GM19023 (cell line): ENCODE data around the gene CRYGA.
A peak's percentile ranks its signal among the peaks of the same experiment; 100 is the strongest.

ENCODE experiments used
- ATAC-seq: cut with Tn5 transposase; IDR thresholded peaks from one replicate; pipeline ENCODE4 v1.9.1; 2021; ENCODE audit warnings: mild to moderate bottlenecking, moderate library complexity; ENCODE audit not compliant: unreplicated experiment

The CRYGA gene

DNA sequence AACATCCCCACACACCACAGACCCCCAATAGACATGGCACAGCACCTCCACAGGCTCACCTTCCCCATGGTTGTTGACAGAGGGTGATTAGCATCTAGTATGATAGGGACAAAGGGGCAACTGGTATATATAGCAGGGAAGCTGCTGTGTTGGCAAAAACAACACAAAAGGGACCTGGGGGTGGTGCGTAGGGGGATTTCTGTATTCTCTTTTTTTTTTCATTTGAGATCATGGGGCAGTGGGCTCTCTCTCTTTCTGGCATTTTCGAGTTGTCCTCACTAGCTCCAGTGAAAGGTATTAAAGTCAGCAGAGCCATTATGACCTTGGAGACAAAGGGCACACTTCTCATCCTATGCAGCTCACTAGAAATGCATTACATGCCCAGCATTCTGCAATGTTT is at the start of gene CRYGA:
Gene CRYGA, minus strand, starts transcription at position 101 of the 400 bp plus-strand sequence. Its CDS starts 33 bp downstream, at position 68.
- no peak for ATAC-seq

- ATAC-seq: no peak
Observed at GRCh38 chr2:208210688-208211451, 47.5 kb upstream of the CRYGA start.

- no peak for ATAC-seq
Observed at GRCh38 chr2:208208335-208209085, 45.1 kb upstream of the CRYGA start.

DNA sequence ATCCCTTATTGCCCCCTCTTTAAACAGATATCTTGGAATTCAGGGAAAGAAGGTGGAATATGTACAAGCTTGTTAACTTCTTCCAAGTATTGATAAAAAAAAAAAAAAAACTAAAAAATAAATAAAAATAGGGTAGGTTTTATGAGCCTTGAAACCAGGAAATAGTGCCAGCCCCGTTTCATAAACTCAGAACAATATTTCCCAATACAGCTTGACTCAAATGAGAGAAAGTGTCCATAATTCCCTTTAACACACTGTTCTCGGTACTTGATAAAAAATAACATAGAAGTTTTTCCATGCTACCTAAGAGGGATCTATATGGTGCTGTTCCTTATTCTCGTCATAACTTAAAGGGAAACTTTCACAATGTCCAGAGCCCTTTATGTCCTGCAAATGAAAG is 44.4 kb upstream of the CRYGA start:
- ATAC-seq: no peak

GRCh38 chr2:208204166-208204565 is 40.8 kb upstream of the CRYGA start:
- ATAC-seq: no peak

DNA sequence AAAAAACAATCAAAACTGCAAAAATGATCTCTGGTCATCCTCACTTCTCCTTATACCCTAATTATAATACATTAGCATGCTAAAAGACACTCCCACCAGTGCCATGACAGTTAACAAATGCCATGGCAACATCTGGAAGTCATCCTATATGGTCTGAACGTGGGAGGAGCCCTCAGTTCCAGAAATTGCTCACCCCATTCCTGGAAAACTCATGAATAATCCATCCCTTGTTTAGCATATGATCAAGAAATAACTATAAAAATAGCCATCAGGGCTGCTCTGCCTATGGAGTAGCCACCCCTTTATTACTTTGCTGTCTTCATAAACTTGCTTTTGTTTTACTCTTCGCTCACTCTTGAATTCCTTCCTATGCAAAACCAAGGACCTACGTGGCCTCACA is 32.1 kb upstream of the CRYGA start:
- no peak for ATAC-seq

DNA sequence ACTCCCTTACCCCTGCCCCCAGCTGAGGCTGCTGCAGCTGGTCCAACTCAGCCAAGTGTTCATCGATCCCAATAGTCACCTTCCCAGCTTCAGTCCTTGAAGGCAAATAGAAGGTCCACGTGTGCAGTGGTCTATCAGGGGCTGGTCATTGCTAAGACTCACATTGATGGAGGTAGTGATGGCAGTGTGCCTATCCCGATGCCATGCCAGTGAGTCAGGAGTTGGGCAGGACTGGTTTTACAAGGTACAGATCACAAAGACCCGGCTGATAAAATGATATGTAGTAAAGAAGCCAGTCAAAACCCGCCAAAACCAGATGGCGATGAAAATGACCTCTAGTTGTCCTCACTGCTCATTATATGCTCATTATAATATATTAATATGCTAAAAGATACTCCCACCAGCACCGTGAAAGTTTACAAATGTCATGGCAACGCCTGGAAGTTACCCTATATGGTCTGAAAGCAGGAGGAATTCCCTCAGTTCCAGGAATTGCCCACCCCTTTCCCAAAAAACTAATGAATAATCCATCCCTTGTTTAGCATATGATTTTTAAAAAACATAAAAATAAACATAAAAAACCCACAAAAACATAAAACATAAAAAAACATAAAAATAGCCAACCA is 29.3 kb upstream of the CRYGA start:
- ATAC-seq: no peak

DNA sequence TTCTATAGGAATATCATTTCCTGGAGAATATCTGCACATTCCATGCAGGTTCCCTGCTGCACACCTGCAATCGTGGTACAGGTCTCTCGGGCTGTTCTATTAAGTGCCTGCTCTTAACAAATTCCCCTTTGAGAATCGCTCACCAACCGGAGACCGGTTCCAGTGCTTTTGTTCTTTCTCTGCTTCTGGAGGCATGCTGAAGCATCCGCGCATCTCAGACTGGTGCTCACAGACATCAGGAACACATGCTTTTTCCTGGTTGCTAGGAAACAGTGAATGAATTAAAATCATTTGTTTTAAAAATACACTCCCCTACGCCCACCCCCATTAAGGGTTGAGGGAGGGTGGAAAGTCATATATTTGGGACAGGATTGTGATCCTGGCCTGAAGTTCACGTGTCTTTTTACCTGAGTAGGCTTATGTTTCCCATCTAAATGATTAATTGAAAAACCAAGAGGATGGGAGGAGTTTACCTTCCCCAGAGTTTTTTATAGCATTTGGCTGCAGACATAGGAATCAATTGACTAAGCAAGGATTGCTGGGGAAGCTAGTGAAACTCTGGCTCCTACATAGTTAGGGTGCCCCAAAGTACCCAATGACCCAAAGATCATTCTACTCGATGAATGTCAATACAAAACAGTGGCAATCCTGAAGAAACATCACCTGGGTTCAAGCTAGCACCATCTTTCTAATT is 26.6 kb upstream of the CRYGA start, which contains the start of gene C2orf80:
Gene C2orf80, minus strand, starts transcription at position 221 of the 694 bp plus-strand sequence. CDS start 3,044 bp downstream, outside the sequence.
- ATAC-seq: no peak

DNA sequence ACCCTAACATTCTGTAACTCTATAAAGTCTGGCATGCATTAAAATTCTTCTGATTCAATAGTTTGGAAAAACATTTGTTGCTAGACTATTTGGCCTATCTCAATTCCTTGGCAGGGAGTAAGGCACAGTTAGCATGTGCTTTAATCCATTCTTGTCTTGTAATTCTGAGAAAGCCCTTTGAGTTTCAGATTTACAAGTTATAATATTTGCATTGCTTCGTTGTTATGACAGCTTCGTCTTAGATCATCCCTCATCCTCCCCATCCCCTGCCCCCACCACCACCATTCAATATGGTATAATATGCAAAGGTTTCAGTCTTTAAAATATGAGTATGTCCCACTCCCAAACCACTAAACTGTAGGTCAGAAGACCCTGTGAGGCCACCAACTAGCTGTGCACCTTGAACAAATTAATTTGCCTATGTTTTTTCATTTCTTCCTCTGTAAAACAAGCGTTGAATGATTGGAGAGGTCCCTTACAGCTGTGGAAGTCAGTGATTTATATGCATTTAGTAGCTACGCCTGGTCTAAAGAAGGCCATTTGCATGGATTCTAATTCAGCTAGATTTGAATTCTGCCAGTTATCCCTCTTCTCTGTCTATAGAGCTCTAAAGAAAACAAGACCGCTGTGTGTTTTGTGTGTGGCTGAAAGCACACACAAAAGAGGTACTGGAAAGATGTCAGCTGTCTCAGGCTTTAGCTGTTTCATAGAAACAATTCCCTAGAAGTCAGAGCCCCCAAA is 25.9 kb upstream of the CRYGA start:
- ATAC-seq: no peak

DNA sequence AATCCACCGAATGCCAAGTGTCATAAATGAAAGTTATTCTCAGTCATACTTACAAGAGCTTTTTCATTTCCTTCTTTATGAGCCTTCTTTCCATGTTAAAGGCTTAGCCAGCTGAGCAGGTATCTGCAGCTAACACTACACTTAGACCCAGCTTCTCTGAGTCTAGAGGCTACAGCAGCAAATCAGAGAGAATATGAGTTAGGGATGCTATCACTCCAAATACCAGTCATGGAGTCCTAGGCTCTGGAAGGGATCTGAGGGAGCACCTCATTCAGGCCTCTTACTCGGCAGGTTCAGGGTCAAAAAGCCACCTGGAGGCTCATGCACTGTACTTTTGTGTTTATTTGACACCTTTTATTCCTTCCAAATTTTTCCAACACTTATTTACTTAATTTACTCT is 23.5 kb upstream of the CRYGA start:
- no peak for ATAC-seq

DNA sequence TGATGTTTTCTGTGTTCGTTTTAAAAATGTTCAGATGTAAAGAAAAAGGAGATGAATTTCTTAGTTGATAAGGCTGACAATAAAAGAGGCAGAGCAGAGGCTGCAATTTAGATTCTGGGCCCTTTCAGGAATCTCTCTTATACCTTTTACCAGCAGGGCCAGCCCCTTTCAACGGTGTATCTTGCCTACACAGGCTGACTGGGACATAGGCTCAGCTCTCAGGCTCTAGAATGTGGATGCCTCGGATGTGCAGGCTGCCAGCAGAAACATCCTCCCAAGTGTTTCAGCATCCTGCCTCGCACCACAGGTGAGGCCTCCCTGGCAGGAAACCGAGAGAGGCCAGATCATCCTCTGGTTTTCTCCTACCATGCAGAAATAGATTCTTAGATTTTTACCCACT is 23.1 kb upstream of the CRYGA start:
- no peak for ATAC-seq

GRCh38 chr2:208183972-208184705 is 20.8 kb upstream of the CRYGA start:
- ATAC-seq: no peak

GRCh38 chr2:208183526-208183925 is 20.1 kb upstream of the CRYGA start:
- ATAC-seq: no peak

DNA sequence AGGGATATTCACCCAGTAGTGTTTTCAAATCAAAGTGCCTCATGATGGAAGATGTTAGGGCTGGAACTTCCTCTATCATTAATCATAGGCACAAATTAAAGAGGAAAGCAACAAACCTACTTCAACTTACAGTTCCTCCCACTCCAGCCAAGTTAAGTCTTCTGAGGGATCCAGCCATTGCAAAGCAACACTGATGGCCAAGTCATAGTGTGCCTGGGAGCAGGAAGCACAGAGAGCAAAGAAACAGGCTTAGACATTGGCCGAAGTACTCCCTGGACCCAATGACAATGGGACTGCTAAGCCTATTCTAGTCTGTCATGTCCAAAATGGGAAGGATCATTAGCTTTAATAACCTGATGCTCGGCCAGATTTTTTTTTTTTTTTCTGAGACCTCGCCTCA is 19.4 kb upstream of the CRYGA start:
- ATAC-seq: no peak

DNA sequence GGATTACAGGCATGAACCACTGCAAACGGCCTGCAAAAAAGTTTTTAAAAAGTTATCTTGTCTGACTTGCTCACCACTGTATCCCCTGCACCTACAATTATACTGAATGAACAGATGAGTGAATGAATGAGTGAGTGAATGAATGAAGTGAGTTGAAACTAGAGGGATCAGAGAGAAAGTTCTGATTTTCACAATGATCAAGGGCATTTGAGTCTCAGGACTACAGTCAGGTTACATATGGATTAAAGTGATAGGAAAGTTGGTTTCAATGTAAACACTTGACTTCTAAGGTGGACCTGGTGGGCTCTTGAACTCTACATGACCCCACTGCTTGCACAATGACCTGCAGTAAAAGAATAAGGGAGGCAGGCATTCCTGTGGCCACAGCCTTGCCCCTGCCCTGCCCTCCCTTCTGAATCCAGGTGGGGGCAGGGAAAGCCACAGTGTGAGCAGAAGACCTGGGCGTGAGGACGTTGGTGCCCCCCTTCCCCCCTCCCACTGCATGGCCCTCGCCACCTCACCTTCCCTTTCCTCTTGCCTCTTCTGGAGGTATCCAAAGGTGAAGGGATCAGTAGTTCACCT is 15.7 kb upstream of the CRYGA start:
- ATAC-seq: no peak

- no peak for ATAC-seq
Observed at GRCh38 chr2:208175840-208176153, 12.4 kb upstream of the CRYGA start.

- ATAC-seq: peak; percentile 99
Observed at GRCh38 chr2:208175069-208175839, 11.9 kb upstream of the CRYGA start.

- no peak for ATAC-seq
Observed at GRCh38 chr2:208174144-208174543, 10.8 kb upstream of the CRYGA start.

- ATAC-seq: no peak
Observed at GRCh38 chr2:208172125-208172524, 8.7 kb upstream of the CRYGA start.
